ENCODE data around the gene HCFC2. TPM values are rescaled to one million over a fixed set of nuclear protein-coding genes. Genes with fewer than 3 reads are reported as not detected.

The HCFC2 gene
- total and polyA plus RNA-seq, 9 of the 15 experiments (the other 6 are each of a cell fraction or from before 2014, with no cell fraction given) = 1.2 to 6.5 (median 3.8) TPM

DNA sequence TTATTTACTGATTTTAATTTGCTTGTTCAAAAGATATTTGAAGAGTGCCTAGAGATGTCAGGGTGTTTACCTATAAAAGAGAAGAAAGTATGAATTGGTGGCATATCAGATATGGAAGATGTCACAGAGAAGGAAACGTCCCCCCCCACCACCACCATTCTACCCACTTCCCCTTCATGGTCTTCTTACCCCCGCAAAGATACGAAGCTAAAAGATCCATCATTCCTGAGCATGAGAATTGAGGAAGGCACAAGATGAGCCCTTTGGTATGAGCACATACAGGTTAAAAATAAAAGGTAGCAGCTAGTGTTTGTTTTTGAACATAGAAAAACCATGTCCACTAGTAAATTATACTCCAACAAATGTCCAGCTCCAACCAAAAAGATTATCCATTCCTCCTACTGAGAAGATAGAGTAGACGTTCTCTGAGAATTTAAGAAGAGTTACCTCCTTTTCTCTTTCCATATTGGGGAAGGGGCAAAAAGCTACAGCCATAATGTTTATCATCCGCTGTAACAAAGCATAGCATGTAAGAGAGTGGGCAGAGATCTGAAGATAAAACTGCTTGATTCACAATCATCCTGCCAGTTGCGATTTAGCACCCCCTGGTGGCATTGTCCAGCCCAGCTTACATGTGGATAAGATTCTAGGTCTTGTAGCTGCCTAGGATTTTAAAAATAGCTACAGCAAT is 44.6 kb downstream of the HCFC2 start (continued):
- TF ChIP-seq SMC3 (conservative IDR thresholded peaks at IDR 0.05; ENCODE audit: insufficient read depth, low read depth, low read length) = peak; percentile 86
- no peak for TF ChIP-seq TAF9B (IDR thresholded peaks at IDR 0.05; ENCODE audit: partially characterized antibody)
- TF ChIP-seq, protein P1, sequence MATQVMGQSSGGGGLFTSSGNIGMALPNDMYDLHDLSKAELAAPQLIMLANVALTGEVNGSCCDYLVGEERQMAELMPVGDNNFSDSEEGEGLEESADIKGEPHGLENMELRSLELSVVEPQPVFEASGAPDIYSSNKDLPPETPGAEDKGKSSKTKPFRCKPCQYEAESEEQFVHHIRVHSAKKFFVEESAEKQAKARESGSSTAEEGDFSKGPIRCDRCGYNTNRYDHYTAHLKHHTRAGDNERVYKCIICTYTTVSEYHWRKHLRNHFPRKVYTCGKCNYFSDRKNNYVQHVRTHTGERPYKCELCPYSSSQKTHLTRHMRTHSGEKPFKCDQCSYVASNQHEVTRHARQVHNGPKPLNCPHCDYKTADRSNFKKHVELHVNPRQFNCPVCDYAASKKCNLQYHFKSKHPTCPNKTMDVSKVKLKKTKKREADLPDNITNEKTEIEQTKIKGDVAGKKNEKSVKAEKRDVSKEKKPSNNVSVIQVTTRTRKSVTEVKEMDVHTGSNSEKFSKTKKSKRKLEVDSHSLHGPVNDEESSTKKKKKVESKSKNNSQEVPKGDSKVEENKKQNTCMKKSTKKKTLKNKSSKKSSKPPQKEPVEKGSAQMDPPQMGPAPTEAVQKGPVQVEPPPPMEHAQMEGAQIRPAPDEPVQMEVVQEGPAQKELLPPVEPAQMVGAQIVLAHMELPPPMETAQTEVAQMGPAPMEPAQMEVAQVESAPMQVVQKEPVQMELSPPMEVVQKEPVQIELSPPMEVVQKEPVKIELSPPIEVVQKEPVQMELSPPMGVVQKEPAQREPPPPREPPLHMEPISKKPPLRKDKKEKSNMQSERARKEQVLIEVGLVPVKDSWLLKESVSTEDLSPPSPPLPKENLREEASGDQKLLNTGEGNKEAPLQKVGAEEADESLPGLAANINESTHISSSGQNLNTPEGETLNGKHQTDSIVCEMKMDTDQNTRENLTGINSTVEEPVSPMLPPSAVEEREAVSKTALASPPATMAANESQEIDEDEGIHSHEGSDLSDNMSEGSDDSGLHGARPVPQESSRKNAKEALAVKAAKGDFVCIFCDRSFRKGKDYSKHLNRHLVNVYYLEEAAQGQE (IDR thresholded peaks at IDR 0.05; ENCODE audit: borderline replicate concordance) = peak; percentile 84
- TF ChIP-seq, protein P1 (CRISPR knock-in tag; IDR thresholded peaks at IDR 0.05; ENCODE audit: low read depth) = no peak
- 0 out of 4 replicates have a peak, but pooled peaks of 1 of the 2 experiments have one; percentile 39 for TF ChIP-seq ARNT (IDR thresholded peaks at IDR 0.05)
- no peak for TF ChIP-seq PURB (CRISPR knock-in tag; IDR thresholded peaks at IDR 0.05; ENCODE audit: low read depth)
- TF ChIP-seq, protein P2, sequence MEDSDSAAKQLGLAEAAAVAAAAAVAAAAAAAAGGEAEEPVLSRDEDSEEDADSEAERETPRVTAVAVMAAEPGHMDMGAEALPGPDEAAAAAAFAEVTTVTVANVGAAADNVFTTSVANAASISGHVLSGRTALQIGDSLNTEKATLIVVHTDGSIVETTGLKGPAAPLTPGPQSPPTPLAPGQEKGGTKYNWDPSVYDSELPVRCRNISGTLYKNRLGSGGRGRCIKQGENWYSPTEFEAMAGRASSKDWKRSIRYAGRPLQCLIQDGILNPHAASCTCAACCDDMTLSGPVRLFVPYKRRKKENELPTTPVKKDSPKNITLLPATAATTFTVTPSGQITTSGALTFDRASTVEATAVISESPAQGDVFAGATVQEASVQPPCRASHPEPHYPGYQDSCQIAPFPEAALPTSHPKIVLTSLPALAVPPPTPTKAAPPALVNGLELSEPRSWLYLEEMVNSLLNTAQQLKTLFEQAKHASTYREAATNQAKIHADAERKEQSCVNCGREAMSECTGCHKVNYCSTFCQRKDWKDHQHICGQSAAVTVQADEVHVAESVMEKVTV (CRISPR knock-in tag; IDR thresholded peaks at IDR 0.05) = peak; percentile 86
- 0 out of 4 replicates have a peak, but pooled peaks of 1 of the 2 experiments have one; percentile 45 for TF ChIP-seq MAZ (CRISPR knock-in tag; conservative IDR thresholded peaks at IDR 0.05 in 1 of 2, IDR thresholded peaks at IDR 0.05 in 1 of 2)
- TF ChIP-seq, protein P3, sequence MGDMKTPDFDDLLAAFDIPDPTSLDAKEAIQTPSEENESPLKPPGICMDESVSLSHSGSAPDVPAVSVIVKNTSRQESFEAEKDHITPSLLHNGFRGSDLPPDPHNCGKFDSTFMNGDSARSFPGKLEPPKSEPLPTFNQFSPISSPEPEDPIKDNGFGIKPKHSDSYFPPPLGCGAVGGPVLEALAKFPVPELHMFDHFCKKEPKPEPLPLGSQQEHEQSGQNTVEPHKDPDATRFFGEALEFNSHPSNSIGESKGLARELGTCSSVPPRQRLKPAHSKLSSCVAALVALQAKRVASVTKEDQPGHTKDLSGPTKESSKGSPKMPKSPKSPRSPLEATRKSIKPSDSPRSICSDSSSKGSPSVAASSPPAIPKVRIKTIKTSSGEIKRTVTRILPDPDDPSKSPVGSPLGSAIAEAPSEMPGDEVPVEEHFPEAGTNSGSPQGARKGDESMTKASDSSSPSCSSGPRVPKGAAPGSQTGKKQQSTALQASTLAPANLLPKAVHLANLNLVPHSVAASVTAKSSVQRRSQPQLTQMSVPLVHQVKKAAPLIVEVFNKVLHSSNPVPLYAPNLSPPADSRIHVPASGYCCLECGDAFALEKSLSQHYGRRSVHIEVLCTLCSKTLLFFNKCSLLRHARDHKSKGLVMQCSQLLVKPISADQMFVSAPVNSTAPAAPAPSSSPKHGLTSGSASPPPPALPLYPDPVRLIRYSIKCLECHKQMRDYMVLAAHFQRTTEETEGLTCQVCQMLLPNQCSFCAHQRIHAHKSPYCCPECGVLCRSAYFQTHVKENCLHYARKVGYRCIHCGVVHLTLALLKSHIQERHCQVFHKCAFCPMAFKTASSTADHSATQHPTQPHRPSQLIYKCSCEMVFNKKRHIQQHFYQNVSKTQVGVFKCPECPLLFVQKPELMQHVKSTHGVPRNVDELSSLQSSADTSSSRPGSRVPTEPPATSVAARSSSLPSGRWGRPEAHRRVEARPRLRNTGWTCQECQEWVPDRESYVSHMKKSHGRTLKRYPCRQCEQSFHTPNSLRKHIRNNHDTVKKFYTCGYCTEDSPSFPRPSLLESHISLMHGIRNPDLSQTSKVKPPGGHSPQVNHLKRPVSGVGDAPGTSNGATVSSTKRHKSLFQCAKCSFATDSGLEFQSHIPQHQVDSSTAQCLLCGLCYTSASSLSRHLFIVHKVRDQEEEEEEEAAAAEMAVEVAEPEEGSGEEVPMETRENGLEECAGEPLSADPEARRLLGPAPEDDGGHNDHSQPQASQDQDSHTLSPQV (IDR thresholded peaks at IDR 0.05) = no peak
- 0 out of 2 replicates have a peak, but pooled peaks have one; percentile 18 for TF ChIP-seq SMARCA4 (IDR thresholded peaks at IDR 0.05)
- peak; percentile 50; the same call in 1 of the 2 replicates for TF ChIP-seq GATAD2B (IDR thresholded peaks at IDR 0.05; ENCODE audit: borderline replicate concordance)
- no peak for TF ChIP-seq ZNF76 (CRISPR knock-in tag; IDR thresholded peaks at IDR 0.05; ENCODE audit: borderline replicate concordance)
